GM15510 (cell line): ENCODE data around the gene ANKRD37.

ENCODE experiments used
- POLR2A ChIP-seq: IDR thresholded peaks from 3 replicates; pipeline ENCODE4 v1.6.1; 2011; ENCODE audit warnings: borderline replicate concordance; ENCODE audit not compliant: insufficient read length; ENCODE audit errors: extremely low read depth

The ANKRD37 gene

GRCh38 chr4:185426960-185427688 is 30.5 kb downstream of the ANKRD37 start:
- TF ChIP-seq POLR2A = no peak

- TF ChIP-seq POLR2A = no peak
These were observed 33.0 kb downstream of the ANKRD37 start for GRCh38 chr4:185429660-185430059.

GRCh38 chr4:185435466-185435865 is 38.8 kb downstream of the ANKRD37 start:
- TF ChIP-seq POLR2A = no peak

- TF ChIP-seq POLR2A = no peak
These were observed 41.2 kb downstream of the ANKRD37 start for GRCh38 chr4:185437809-185438208.

- no peak for TF ChIP-seq POLR2A
These were observed 44.8 kb downstream of the ANKRD37 start for GRCh38 chr4:185441479-185441878.

GRCh38 chr4:185445209-185445608 is 48.6 kb downstream of the ANKRD37 start:
- no peak for TF ChIP-seq POLR2A
